Thoracic aorta (tissue), 2 donors: ENCODE results near the gene CHMP4B. TPM values are rescaled to one million over a fixed set of nuclear protein-coding genes. Genes with fewer than 3 reads are reported as not detected.

Experiments
- ATAC-seq: fragments of 150-250 bp; one replicate; pipeline ENCODE4 v1.8.0; 2017; ENCODE audit warnings: low read depth; ENCODE audit not compliant: insufficient number of reproducible peaks, low FRiP score
- DNase-seq: peaks from one replicate; pipeline ENCODE4 v3.0.0-alpha.2; 2020; ENCODE audit warnings: low spot score
- H3K27ac ChIP-seq, 2 donors: fragments of 200-600 bp; sonication (generic); 1 replicate in 1 of 2; 2 replicates in 1 of 2; pipeline ENCODE4 v1.5.1; 2016; ENCODE audit warnings: mild to moderate bottlenecking in 2 of 2, moderate library complexity in 2 of 2
- H3K27me3 ChIP-seq: fragments of 200-600 bp; sonication (generic); replicated peaks from 2 replicates; pipeline ENCODE4 v1.6.0; 2016; ENCODE audit warnings: mild to moderate bottlenecking; ENCODE audit not compliant: insufficient read depth
- H3K36me3 ChIP-seq: fragments of 200-600 bp; sonication (generic); one replicate; pipeline ENCODE4 v1.5.1; 2016
- H3K4me1 ChIP-seq, 2 donors: fragments of 200-600 bp; sonication (generic); 1 replicate in 1 of 2; 2 replicates in 1 of 2; pipeline versions ENCODE4 v1.5.1 to v1.6.0; 2016; ENCODE audit warnings: low read depth in 2 of 2, mild to moderate bottlenecking in 1 of 2; ENCODE audit not compliant: control insufficient read depth in 1 of 2
- H3K4me3 ChIP-seq: fragments of 200-600 bp; sonication (generic); 2 replicates; pipeline ENCODE4 v1.5.1; 2016; ENCODE audit warnings: mild to moderate bottlenecking
- H3K9me3 ChIP-seq: fragments of 200-600 bp; sonication (generic); 2 replicates; pipeline ENCODE4 v1.5.1; 2016
- CTCF ChIP-seq: fragments of 200-600 bp; sonication (generic); IDR thresholded peaks from one replicate; pipeline ENCODE4 v1.5.1; 2019; ENCODE audit warnings: antibody characterized with exemption
- total RNA-seq, 2 donors: library from RNA; depleted of rRNA; stranded (reverse); fragments of >200 nt; gene quantifications; one replicate each; pipeline versions ENCODE4 v1.1.0 to v1.2.3, GENCODE V29; 2016

Gene CHMP4B
- total RNA-seq, 2 donors from 2014 or later = 69.5 to 104 TPM

DNA sequence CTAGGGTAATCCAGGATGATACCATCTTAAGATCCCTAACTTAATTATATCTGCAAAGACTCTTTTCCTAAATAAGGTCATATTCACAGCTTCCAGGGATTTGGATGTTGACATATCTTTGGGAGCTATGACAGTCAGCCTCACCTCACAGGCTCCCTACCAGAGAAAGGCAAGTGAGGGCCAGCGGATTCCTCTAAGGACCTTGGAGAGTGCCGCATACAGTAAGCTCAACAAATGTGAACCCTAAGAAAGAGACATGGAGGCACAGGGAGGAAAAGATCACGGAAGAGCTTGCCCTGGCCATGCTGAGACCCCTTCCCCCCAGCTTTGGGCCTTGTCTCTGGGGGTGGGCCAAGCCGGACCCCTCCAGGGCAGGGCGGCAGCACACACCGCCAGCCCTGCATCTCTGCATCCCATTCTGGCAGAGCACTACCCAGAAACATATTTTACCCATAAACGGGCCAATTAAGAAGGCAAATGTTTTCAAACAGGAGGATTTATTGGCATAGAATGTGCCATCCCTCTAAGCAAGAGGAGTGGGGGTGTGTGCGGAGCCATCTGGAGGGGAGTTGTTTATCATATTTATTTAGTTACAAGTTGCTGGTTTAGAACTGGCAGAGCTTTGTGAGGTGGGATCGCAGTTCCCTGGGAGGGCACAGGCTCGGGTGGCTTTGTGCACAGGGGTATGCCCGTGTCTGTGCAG, 55.4 kb downstream of the CHMP4B start:
- no peak for TF ChIP-seq CTCF
- no peak for DNase-seq
- H3K27ac ChIP-seq = no peak overlapping the region

DNA sequence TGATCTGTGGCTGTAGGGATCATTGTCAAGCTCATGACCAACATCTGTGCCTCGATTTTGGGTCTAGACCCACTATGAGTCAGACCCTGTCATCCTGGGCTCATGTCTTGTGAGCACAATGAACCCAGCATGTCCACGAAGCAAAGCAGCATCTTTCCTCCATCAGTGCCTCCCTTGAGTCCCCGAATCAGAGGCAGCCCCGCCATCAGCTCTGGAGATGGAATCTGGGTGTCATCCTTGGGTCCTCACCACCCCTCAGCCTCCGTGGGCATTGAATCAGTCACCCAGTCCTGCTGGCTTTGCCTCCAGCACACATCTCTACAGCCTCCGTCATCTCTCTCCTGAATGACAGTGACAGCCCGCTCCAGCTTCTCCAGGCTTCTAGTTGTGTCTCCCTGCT, 56.9 kb downstream of the CHMP4B start:
- Histone ChIP-seq H3K36me3 (no peaks in the 10 kb centered on the region), H3K4me3 (no peak overlapping the region), H3K4me1 (peaks cover 0 to 13% of the 10 kb centered on the region in 2 donors), H3K27me3 (no peaks in the 10 kb centered on the region), H3K9me3 (no peaks in the 10 kb centered on the region), H3K27ac (no peak overlapping the region)
- no peak for TF ChIP-seq CTCF
- ATAC-seq (no peak), DNase-seq (no peak)

More for the DNA sequence above, 55.4 kb downstream of the CHMP4B start:
- Histone ChIP-seq H3K4me3 (no peak overlapping the region), H3K27me3 (no peaks in the 10 kb centered on the region), H3K9me3 (no peaks in the 10 kb centered on the region), H3K4me1 (peaks cover 3 to 18% of the 10 kb centered on the region in 2 donors), H3K36me3 (no peaks in the 10 kb centered on the region)
- ATAC-seq = no peak

DNA sequence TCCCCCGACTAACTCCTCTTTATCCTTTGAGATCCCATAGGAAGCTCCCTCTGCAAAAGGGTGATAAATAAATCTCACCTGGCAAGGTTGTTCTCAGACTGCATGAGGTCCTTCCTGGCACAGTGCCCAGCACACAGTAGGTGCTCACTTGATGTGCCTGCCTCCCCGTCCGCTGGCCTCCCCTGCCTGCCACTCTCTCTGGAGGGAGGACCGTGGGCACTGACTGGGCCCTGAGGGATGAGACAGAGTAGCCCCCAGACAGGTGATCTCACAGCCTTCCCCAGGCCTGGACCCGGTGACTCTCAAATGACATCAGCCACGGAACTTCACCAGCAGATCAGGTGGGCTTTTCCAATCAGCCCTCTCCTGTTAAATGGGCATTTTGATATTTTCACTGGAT, 57.4 kb downstream of the CHMP4B start:
- Histone ChIP-seq H3K4me1 (peaks cover 0 to 12% of the 10 kb centered on the region in 2 donors), H3K4me3 (no peak overlapping the region), H3K27ac (no peak overlapping the region), H3K36me3 (no peaks in the 10 kb centered on the region), H3K27me3 (no peaks in the 10 kb centered on the region), H3K9me3 (no peaks in the 10 kb centered on the region)
- DNase-seq = no peak
- no peak for ATAC-seq
- TF ChIP-seq CTCF = no peak

GRCh38 chr20:33869283-33869682, 58.1 kb downstream of the CHMP4B start:
- DNase-seq (no peak), ATAC-seq (no peak)
- no peaks in the 10 kb centered on the region for H3K36me3 ChIP-seq
- TF ChIP-seq CTCF = no peak
- H3K27me3 ChIP-seq = no peaks in the 10 kb centered on the region
- H3K27ac ChIP-seq = no peak overlapping the region
- H3K4me1 ChIP-seq = peaks cover 0 to 12% of the 10 kb centered on the region in 2 donors
- no peak overlapping the region for H3K4me3 ChIP-seq
- no peaks in the 10 kb centered on the region for H3K9me3 ChIP-seq

- TF ChIP-seq CTCF = no peak
- no peaks in the 10 kb centered on the region for H3K36me3 ChIP-seq
- no peaks in the 10 kb centered on the region for H3K27me3 ChIP-seq
- H3K27ac ChIP-seq = no peak overlapping the region
- peak overlapping the region; percentile 54 for H3K4me3 ChIP-seq
- DNase-seq = no peak
- peaks cover 0 to 12% of the 10 kb centered on the region in 2 donors for H3K4me1 ChIP-seq
- H3K9me3 ChIP-seq = no peaks in the 10 kb centered on the region
- ATAC-seq = no peak
Observed at GRCh38 chr20:33871362-33871761, 60.2 kb downstream of the CHMP4B start.
